HEK293 (cell line): Measurements from ENCODE around the gene MAPK9.

ENCODE experiments used
- CTCF ChIP-seq: fragments of 450-650 bp; formaldehyde crosslinking; IDR thresholded peaks from 2 replicates; pipeline ENCODE4 v1.5.1; 2016; ENCODE audit warnings: missing biosample characterization, missing genetic modification characterization
- GFI1B ChIP-seq: fragments of 450-650 bp; formaldehyde crosslinking; IDR thresholded peaks from 2 replicates; pipeline ENCODE4 v1.5.1; 2016; ENCODE audit warnings: missing biosample characterization, missing genetic modification characterization
- KLF10 ChIP-seq: fragments of 450-650 bp; IDR thresholded peaks from 2 replicates; pipeline ENCODE4 v1.5.1; 2018; ENCODE audit warnings: missing biosample characterization, mild to moderate bottlenecking, missing genetic modification characterization
- MZF1 ChIP-seq: fragments of 450-650 bp; formaldehyde crosslinking; IDR thresholded peaks from 2 replicates; pipeline ENCODE4 v1.5.1; 2017; ENCODE audit warnings: missing biosample characterization, missing genetic modification characterization, borderline replicate concordance
- RBAK ChIP-seq: fragments of 450-650 bp; formaldehyde crosslinking; IDR thresholded peaks from 2 replicates; pipeline ENCODE4 v1.5.1; 2016; ENCODE audit warnings: missing biosample characterization, missing genetic modification characterization
- REST ChIP-seq: fragments of 450-650 bp; formaldehyde crosslinking; IDR thresholded peaks from 2 replicates; pipeline ENCODE4 v1.5.1; 2016; ENCODE audit warnings: missing biosample characterization, missing genetic modification characterization
- ZEB2 ChIP-seq: fragments of 450-650 bp; formaldehyde crosslinking; IDR thresholded peaks from 2 replicates; pipeline ENCODE4 v1.5.1; 2016; ENCODE audit warnings: missing biosample characterization, missing genetic modification characterization
- ZNF121 ChIP-seq: fragments of 450-650 bp; formaldehyde crosslinking; IDR thresholded peaks from 2 replicates; pipeline ENCODE4 v1.5.1; 2016; ENCODE audit warnings: missing biosample characterization, missing genetic modification characterization
- ZNF2 ChIP-seq: fragments of 450-650 bp; formaldehyde crosslinking; IDR thresholded peaks from 2 replicates; pipeline ENCODE4 v1.5.1; 2016; ENCODE audit warnings: missing biosample characterization, missing genetic modification characterization
- ZNF398 ChIP-seq: fragments of 450-650 bp; formaldehyde crosslinking; IDR thresholded peaks from 2 replicates; pipeline ENCODE4 v1.5.1; 2017; ENCODE audit warnings: missing biosample characterization, missing genetic modification characterization
- ZNF558 ChIP-seq: fragments of 450-650 bp; formaldehyde crosslinking; IDR thresholded peaks from 2 replicates; pipeline ENCODE4 v1.5.1; 2016; ENCODE audit warnings: missing biosample characterization, missing genetic modification characterization
- ZNF585B ChIP-seq: fragments of 450-650 bp; formaldehyde crosslinking; IDR thresholded peaks from 2 replicates; pipeline ENCODE4 v1.5.1; 2016; ENCODE audit warnings: missing biosample characterization, missing genetic modification characterization
- ZNF660 ChIP-seq: fragments of 450-650 bp; IDR thresholded peaks from 2 replicates; pipeline ENCODE4 v1.5.1; 2018; ENCODE audit warnings: missing biosample characterization, mild to moderate bottlenecking, missing genetic modification characterization

- no peak for TF ChIP-seq ZEB2 (tag by site-specific recombination)
- no peak for TF ChIP-seq CTCF (tag by site-specific recombination)
- TF ChIP-seq GFI1B (tag by site-specific recombination), result no peak
- no peak for TF ChIP-seq ZNF121 (tag by site-specific recombination)
- TF ChIP-seq MZF1, result no peak
- no peak for TF ChIP-seq ZNF398 (tag by site-specific recombination)
- TF ChIP-seq REST (tag by site-specific recombination), result no peak
- no peak for TF ChIP-seq RBAK (tag by site-specific recombination)
- TF ChIP-seq KLF10, result no peak
- TF ChIP-seq ZNF2 (tag by site-specific recombination), result no peak
- no peak for TF ChIP-seq ZNF585B
- TF ChIP-seq ZNF660 (tag by site-specific recombination), result no peak
- no peak for TF ChIP-seq ZNF558 (tag by site-specific recombination)
These were observed 44.5 kb upstream of the MAPK9 start for GRCh38 chr5:180336234-180337020.
